Measurements from ENCODE around the gene SMAD3. TPM values are rescaled to one million over a fixed set of nuclear protein-coding genes. Genes with fewer than 3 reads are reported as not detected.
"Not testable (repeated sequence)": the region's sequence is repeated elsewhere in the genome, so short reads cannot be mapped to it uniquely, and the experiment has no call there.

Gene SMAD3
- total RNA-seq (10 to 100 TPM; 15.9 to 33.3 TPM), polyA plus RNA-seq (ENCODE audit: insufficient read length in 2 of 2) (10 to 100 TPM; 24.7 to 25.0 TPM)
- long read RNA-seq, donor 1, full-length matches to known transcripts: 3 of 13 reads
- long read RNA-seq, donor 1, partial matches to known transcripts: 10 of 13 reads
- long read RNA-seq, donor 1, other reads (novel, unspliced or antisense): 0 of 13 reads
- long read RNA-seq, donor 2, full-length matches to known transcripts: 1 of 1 reads
- long read RNA-seq, donor 2, partial matches to known transcripts: 0 of 1 reads
- long read RNA-seq, donor 2, other reads (novel, unspliced or antisense): 0 of 1 reads
- long read RNA-seq, donor 3, full-length matches to known transcripts: 1 of 1 reads
- long read RNA-seq, donor 3, partial matches to known transcripts: 0 of 1 reads
- long read RNA-seq, donor 3, other reads (novel, unspliced or antisense): 0 of 1 reads
- long read RNA-seq, donor 4, partial matches to known transcripts: 5 of 5 reads
- long read RNA-seq, donor 4, other reads (novel, unspliced or antisense): 0 of 5 reads

DNA sequence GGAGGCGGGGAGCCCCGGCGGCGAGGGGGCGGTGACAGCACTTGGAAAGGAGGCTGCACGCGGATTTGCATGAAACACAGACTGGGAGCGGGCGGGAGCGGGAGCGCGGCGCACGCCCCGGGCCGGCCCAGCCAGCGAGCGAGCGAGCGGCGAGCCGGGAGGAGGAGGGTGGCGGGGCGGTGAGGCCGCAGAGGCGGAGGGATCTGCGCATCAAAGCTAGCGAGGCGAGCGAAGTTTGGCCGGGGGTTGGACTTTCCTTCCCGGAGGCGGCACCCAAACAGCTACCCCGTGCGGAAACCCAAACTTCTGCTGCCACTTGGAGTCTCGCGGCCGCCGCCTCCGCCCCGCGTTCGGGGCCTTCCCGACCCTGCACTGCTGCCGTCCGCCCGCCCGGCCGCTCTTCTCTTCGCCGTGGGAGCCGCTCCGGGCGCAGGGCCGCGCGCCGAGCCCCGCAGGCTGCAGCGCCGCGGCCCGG lies at the start of gene SMAD3:
Gene SMAD3 (plus strand): TSS at position 72 of the 475 bp plus-strand sequence. CDS start 553 bp downstream, outside the sequence.
- DNase-seq (ENCODE audit: low read depth in 4 of 6, low spot score in 6 of 6): peak in 5 of 6 donors; percentile 49 to 92 (median 60)
- peaks cover 6% of the 10 kb centered on the region for H3K27me3 ChIP-seq (ENCODE audit: control insufficient read depth, insufficient read depth, low read length)
- H3K27ac ChIP-seq (ENCODE audit: low read depth, low read length): peak within 1 kb of the TSS; percentile 78
- peaks cover 38% of the 10 kb centered on the region for H3K4me1 ChIP-seq (ENCODE audit: control insufficient read depth, insufficient read depth, low read length)
- WGBS (ENCODE audit: insufficient coverage): under 1% methylated on average over 63 of the region's 63 CpGs
- no peaks in the 10 kb centered on the region for H3K36me3 ChIP-seq (ENCODE audit: control insufficient read depth, insufficient read depth, low read length)
- no peaks in the 10 kb centered on the region for H3K9me3 ChIP-seq (ENCODE audit: control insufficient read depth, insufficient read depth, low read length)
- H3K4me3 ChIP-seq (ENCODE audit: low read depth, low read length): peak within 1 kb of the TSS; percentile 66

DNA sequence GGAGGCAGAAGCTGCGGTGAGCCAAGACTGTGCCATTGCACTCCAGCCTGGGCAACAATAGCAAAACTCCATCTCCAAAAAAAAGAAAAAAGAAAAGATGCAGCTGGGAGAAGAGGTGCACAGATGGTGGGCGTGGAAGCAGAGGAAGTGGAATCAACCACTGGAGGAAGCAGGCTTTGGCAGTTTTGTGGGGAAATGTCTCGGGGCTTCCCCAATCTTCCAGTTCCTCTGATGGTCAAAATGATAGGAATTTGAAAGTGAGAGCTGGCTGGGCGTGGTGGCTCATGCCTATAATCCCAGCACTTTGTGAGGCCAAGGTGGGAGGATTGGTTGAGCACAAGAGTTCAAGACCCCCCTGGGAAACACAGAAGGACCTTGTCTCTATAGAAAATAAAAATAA lies 48.1 kb upstream of the SMAD3 start:
- H3K27ac ChIP-seq (ENCODE audit: low read depth, low read length): no peak overlapping the region
- no peaks in the 10 kb centered on the region for H3K4me1 ChIP-seq (ENCODE audit: control insufficient read depth, insufficient read depth, low read length)
- no peaks in the 10 kb centered on the region for H3K27me3 ChIP-seq (ENCODE audit: control insufficient read depth, insufficient read depth, low read length)
- H3K9me3 ChIP-seq (ENCODE audit: control insufficient read depth, insufficient read depth, low read length): no peaks in the 10 kb centered on the region
- no peaks in the 10 kb centered on the region for H3K36me3 ChIP-seq (ENCODE audit: control insufficient read depth, insufficient read depth, low read length)
- no peak overlapping the region for H3K4me3 ChIP-seq (ENCODE audit: low read depth, low read length)
- WGBS (ENCODE audit: insufficient coverage): 100% methylated on average over 1 of the region's 4 CpGs
- no peak for DNase-seq (ENCODE audit: low read depth in 4 of 6, low spot score in 6 of 6)

- Histone ChIP-seq H3K27me3 (ENCODE audit: control insufficient read depth, insufficient read depth, low read length) (no peaks in the 10 kb centered on the region), H3K27ac (ENCODE audit: low read depth, low read length) (no peak overlapping the region), H3K4me3 (ENCODE audit: low read depth, low read length) (no peak overlapping the region), H3K4me1 (ENCODE audit: control insufficient read depth, insufficient read depth, low read length) (no peaks in the 10 kb centered on the region), H3K36me3 (ENCODE audit: control insufficient read depth, insufficient read depth, low read length) (no peaks in the 10 kb centered on the region), H3K9me3 (ENCODE audit: control insufficient read depth, insufficient read depth, low read length) (no peaks in the 10 kb centered on the region)
- DNase-seq (ENCODE audit: low read depth in 4 of 6, low spot score in 6 of 6): no peak
- 71% methylated on average over 1 of the region's 1 CpG for WGBS (ENCODE audit: insufficient coverage)
Measured at GRCh38 chr15:67018026-67018425, 47.4 kb upstream of the SMAD3 start.

DNA sequence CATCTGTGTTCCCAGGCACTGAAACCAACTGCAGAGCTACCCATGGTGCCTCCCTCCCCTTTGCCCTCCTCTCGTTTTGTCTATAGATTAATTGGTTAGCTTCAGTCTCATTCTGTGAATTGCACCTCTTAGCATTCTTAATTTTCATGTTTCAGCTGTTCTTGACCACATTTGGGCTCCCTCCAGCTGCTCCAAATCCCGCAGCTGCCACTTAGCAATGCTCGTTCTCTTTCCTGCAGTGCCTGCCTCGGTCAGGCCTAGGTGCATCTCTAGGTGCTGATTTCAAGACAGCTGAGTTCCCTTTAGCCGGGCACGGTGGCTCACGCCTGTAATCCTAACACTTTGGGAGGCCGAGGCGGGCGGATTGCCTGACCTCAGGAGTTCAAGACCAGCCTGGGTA lies 47.0 kb upstream of the SMAD3 start:
- Histone ChIP-seq H3K4me1 (ENCODE audit: control insufficient read depth, insufficient read depth, low read length) (no peaks in the 10 kb centered on the region), H3K9me3 (ENCODE audit: control insufficient read depth, insufficient read depth, low read length) (no peaks in the 10 kb centered on the region), H3K4me3 (ENCODE audit: low read depth, low read length) (no peak overlapping the region), H3K36me3 (ENCODE audit: control insufficient read depth, insufficient read depth, low read length) (no peaks in the 10 kb centered on the region), H3K27me3 (ENCODE audit: control insufficient read depth, insufficient read depth, low read length) (no peaks in the 10 kb centered on the region), H3K27ac (ENCODE audit: low read depth, low read length) (no peak overlapping the region)
- peak in 1 of 6 donors; percentile 11 for DNase-seq (ENCODE audit: low read depth in 4 of 6, low spot score in 6 of 6)
- WGBS (ENCODE audit: insufficient coverage): 72% methylated on average over 7 of the region's 10 CpGs

DNA sequence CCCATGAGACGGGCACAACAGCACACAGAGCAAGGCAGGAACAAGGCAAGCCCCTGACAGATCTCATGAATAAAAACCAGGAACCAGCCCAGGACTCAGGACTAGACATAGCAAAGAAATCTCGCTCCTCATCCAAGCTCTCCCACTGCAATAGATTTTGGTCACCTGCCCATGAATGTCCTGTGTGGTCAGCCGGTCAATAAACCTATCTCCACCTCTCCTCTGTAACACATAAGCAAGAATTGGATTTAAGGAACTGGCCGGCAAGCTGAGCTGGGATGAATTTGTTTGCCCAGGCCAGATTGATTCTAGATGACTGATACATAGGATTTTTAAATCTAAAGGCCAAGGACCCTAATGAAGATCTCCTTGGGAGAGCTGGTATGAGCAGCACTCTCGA lies 46.3 kb upstream of the SMAD3 start:
- Histone ChIP-seq H3K4me3 (ENCODE audit: low read depth, low read length) (no peak overlapping the region), H3K9me3 (ENCODE audit: control insufficient read depth, insufficient read depth, low read length) (no peaks in the 10 kb centered on the region), H3K27ac (ENCODE audit: low read depth, low read length) (no peak overlapping the region), H3K4me1 (ENCODE audit: control insufficient read depth, insufficient read depth, low read length) (peaks cover 4% of the 10 kb centered on the region), H3K36me3 (ENCODE audit: control insufficient read depth, insufficient read depth, low read length) (no peaks in the 10 kb centered on the region), H3K27me3 (ENCODE audit: control insufficient read depth, insufficient read depth, low read length) (no peaks in the 10 kb centered on the region)
- no peak for DNase-seq (ENCODE audit: low read depth in 4 of 6, low spot score in 6 of 6)
- WGBS (ENCODE audit: insufficient coverage): 86% methylated on average over 3 of the region's 5 CpGs

GRCh38 chr15:67019884-67020520 lies 45.4 kb upstream of the SMAD3 start:
- Histone ChIP-seq H3K36me3 (ENCODE audit: control insufficient read depth, insufficient read depth, low read length) (no peaks in the 10 kb centered on the region), H3K9me3 (ENCODE audit: control insufficient read depth, insufficient read depth, low read length) (no peaks in the 10 kb centered on the region), H3K27ac (ENCODE audit: low read depth, low read length) (no peak overlapping the region), H3K27me3 (ENCODE audit: control insufficient read depth, insufficient read depth, low read length) (no peaks in the 10 kb centered on the region), H3K4me1 (ENCODE audit: control insufficient read depth, insufficient read depth, low read length) (peaks cover 8% of the 10 kb centered on the region), H3K4me3 (ENCODE audit: low read depth, low read length) (no peak overlapping the region)
- WGBS (ENCODE audit: insufficient coverage): 92% methylated on average over 5 of the region's 5 CpGs
- no peak for DNase-seq (ENCODE audit: low read depth in 4 of 6, low spot score in 6 of 6)

DNA sequence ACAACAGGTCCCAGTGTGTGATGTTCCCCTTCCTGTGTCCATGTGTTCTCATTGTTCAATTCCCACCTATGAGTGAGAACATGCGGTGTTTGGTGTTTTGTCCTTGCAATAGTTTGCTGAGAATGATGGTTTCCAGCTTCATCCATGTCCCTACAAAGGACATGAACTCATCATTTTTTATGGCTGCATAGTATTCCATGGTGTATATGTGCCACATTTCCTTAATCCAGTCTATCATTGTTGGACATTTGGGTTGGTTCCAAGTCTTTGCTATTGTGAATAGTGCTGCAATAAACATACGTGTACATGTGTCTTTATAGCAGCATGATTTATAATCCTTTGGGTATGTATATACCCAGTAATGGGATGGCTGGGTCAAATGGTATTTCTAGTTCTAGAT lies 44.7 kb upstream of the SMAD3 start:
- not testable (repeated sequence) for H3K36me3 ChIP-seq (ENCODE audit: control insufficient read depth, insufficient read depth, low read length)
- WGBS (ENCODE audit: insufficient coverage): no CpG with 5 or more reads among the region's 2 CpGs

GRCh38 chr15:67021455-67021854 lies 43.9 kb upstream of the SMAD3 start:
- H3K4me3 ChIP-seq (ENCODE audit: low read depth, low read length): no peak overlapping the region
- no peak for DNase-seq (ENCODE audit: low read depth in 4 of 6, low spot score in 6 of 6)

More for the DNA sequence above, 44.7 kb upstream of the SMAD3 start:
- H3K27ac ChIP-seq (ENCODE audit: low read depth, low read length); H3K27me3 ChIP-seq (ENCODE audit: control insufficient read depth, insufficient read depth, low read length); H3K4me3 ChIP-seq (ENCODE audit: low read depth, low read length); H3K9me3 ChIP-seq (ENCODE audit: control insufficient read depth, insufficient read depth, low read length); H3K4me1 ChIP-seq (ENCODE audit: control insufficient read depth, insufficient read depth, low read length); DNase-seq (ENCODE audit: low read depth in 4 of 6, low spot score in 6 of 6): not testable (repeated sequence)

DNA sequence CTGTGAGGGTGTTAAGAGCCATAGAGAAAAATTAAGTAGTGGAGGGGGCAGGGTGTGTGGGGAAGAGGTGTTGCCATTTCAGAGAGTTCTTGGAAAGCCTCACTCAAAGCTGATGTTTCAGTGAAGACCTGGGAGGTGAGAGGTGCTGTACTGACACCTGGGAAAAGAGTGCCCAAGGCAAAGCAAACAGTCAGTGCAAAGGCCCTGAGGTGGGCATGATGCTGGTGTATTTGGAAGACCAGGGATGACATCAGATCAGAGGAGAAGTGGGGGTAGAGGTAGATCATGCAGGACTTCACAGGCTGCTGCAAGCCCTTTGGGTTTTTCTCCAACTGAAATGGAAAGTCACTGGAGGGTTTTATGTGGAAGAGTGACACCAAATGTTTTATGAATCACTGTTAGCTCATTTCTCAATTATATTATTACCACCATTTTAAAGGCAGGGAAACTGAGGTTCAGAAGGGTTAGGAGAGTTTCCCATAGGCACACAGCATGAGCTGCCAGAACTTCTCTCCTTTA lies 42.8 kb upstream of the SMAD3 start:
- no peak overlapping the region for H3K27ac ChIP-seq (ENCODE audit: low read depth, low read length)
- no peak overlapping the region for H3K4me3 ChIP-seq (ENCODE audit: low read depth, low read length)
- no peaks in the 10 kb centered on the region for H3K27me3 ChIP-seq (ENCODE audit: control insufficient read depth, insufficient read depth, low read length)
- DNase-seq (ENCODE audit: low read depth in 4 of 6, low spot score in 6 of 6): no peak
- H3K4me1 ChIP-seq (ENCODE audit: control insufficient read depth, insufficient read depth, low read length): peaks cover 12% of the 10 kb centered on the region
- H3K9me3 ChIP-seq (ENCODE audit: control insufficient read depth, insufficient read depth, low read length): no peaks in the 10 kb centered on the region
- no peaks in the 10 kb centered on the region for H3K36me3 ChIP-seq (ENCODE audit: control insufficient read depth, insufficient read depth, low read length)

More at GRCh38 chr15:67021455-67021854, 43.9 kb upstream of the SMAD3 start:
- Histone ChIP-seq H3K4me1 (ENCODE audit: control insufficient read depth, insufficient read depth, low read length) (peaks cover 12% of the 10 kb centered on the region), H3K27me3 (ENCODE audit: control insufficient read depth, insufficient read depth, low read length) (no peaks in the 10 kb centered on the region), H3K36me3 (ENCODE audit: control insufficient read depth, insufficient read depth, low read length) (no peaks in the 10 kb centered on the region), H3K9me3 (ENCODE audit: control insufficient read depth, insufficient read depth, low read length) (no peaks in the 10 kb centered on the region), H3K27ac (ENCODE audit: low read depth, low read length) (no peak overlapping the region)

Data from spinal cord (tissue), 10 donors.